G401 (cell line): ENCODE results near the gene EPB41L3. TPM values are rescaled to one million over a fixed set of nuclear protein-coding genes. Genes with fewer than 3 reads are reported as not detected.
"Not testable (repeated sequence)": the region's sequence is repeated elsewhere in the genome, so short reads cannot be mapped to it uniquely, and the experiment has no call there.

ENCODE experiments used
- DNase-seq: peaks from one replicate; pipeline ENCODE4 v3.0.0-alpha.2; 2015; ENCODE audit warnings: low spot score
- in situ Hi-C: cut with HindIII; loops from 2 replicates; pipeline ENCODE4 v1.10.0; 2016; ENCODE audit warnings: low sequenced_read_pairs, mixed read lengths
- total RNA-seq: library from RNA; depleted of rRNA; stranded (reverse); fragments of >200 nt; shearing (Covaris generic); gene quantifications from 2 replicates; pipeline ENCODE4 v1.2.3, GENCODE V29; 2014; rRNA removed

EPB41L3 gene
- total RNA-seq = 0.07 TPM in 1 of 2 replicates, not detected in the other

GRCh38 chr18:5543773-5544389, at the start of gene EPB41L3:
TSS of gene EPB41L3 (minus strand) at chr18:5543997. CDS start at chr18:5489183, 54,814 bp downstream.
- DNase-seq = peak; percentile 56
- in situ Hi-C loops = no loop called here

- DNase-seq = no peak
- in situ Hi-C loops = no loop called here
Observed at GRCh38 chr18:5588529-5588928, 44.7 kb upstream of the EPB41L3 start.

- DNase-seq = no peak
- in situ Hi-C loops = no loop called here
Observed at GRCh38 chr18:5585653-5586052, 41.9 kb upstream of the EPB41L3 start.

- in situ Hi-C loops = no loop called here
- no peak for DNase-seq
Observed at GRCh38 chr18:5584746-5585417, 41.1 kb upstream of the EPB41L3 start.

GRCh38 chr18:5582849-5583681, 39.3 kb upstream of the EPB41L3 start:
- DNase-seq = no peak
- in situ Hi-C loops = no loop called here

GRCh38 chr18:5582076-5582475, 38.3 kb upstream of the EPB41L3 start:
- no peak for DNase-seq
- in situ Hi-C loops = no loop called here

- in situ Hi-C loops = no loop called here
- DNase-seq = no peak
Observed at GRCh38 chr18:5574843-5575242, 31.0 kb upstream of the EPB41L3 start.

- no peak for DNase-seq
- in situ Hi-C loops = no loop called here
Observed at GRCh38 chr18:5571666-5572065, 27.9 kb upstream of the EPB41L3 start.

GRCh38 chr18:5570613-5571012, 26.8 kb upstream of the EPB41L3 start:
- in situ Hi-C loops, DNase-seq: not testable (repeated sequence)

- in situ Hi-C loops = no loop called here
- no peak for DNase-seq
Observed at GRCh38 chr18:5568416-5568815, 24.6 kb upstream of the EPB41L3 start.

- in situ Hi-C loops = no loop called here
Observed at GRCh38 chr18:5558851-5559250, 15.1 kb upstream of the EPB41L3 start.

GRCh38 chr18:5556310-5556974, 12.6 kb upstream of the EPB41L3 start:
- in situ Hi-C loops = no loop called here

More at GRCh38 chr18:5558851-5559250, 15.1 kb upstream of the EPB41L3 start:
- DNase-seq = no peak

GRCh38 chr18:5554629-5555028, 10.8 kb upstream of the EPB41L3 start:
- no peak for DNase-seq
- in situ Hi-C loops = no loop called here

More at GRCh38 chr18:5556310-5556974, 12.6 kb upstream of the EPB41L3 start:
- no peak for DNase-seq

- peak; percentile 82 for DNase-seq
- in situ Hi-C loops = no loop called here
Observed at GRCh38 chr18:5546660-5547059, 2.9 kb upstream of the EPB41L3 start.

GRCh38 chr18:5543036-5543680, 639 bp downstream of the EPB41L3 start:
- no peak for DNase-seq
- in situ Hi-C loops = no loop called here

- in situ Hi-C loops = no loop called here
- no peak for DNase-seq
Observed at GRCh38 chr18:5542515-5543035, 1.2 kb downstream of the EPB41L3 start.

GRCh38 chr18:5541644-5542043, 2.2 kb downstream of the EPB41L3 start:
- DNase-seq = no peak
- in situ Hi-C loops = no loop called here

GRCh38 chr18:5539391-5539790, 4.4 kb downstream of the EPB41L3 start:
- in situ Hi-C loops = no loop called here
- DNase-seq = no peak

- no peak for DNase-seq
- in situ Hi-C loops = no loop called here
Observed at GRCh38 chr18:5538544-5538943, 5.3 kb downstream of the EPB41L3 start.
